HepG2 (cell line): Measurements from ENCODE around the gene MSI2. TPM values are rescaled to one million over a fixed set of nuclear protein-coding genes. Genes with fewer than 3 reads are reported as not detected.

Experiments
- ATAC-seq: fragments of 200-7000 bp; cut with Tn5 transposase; 3 replicates; pipeline ENCODE4 v1.9.1; 2020; ENCODE audit warnings: mild to moderate bottlenecking, moderate library complexity
- BruUV-seq: library from RNA; stranded (reverse); fragments of 400-500 nt; replicated peaks from 2 replicates; lab custom pipeline; 2021; lab: Mats Ljungman, UMichigan
- CTCF ChIA-PET: fragments of 300-600 bp; formaldehyde crosslinking; extraction: SDS; loops from one replicate; lab custom pipeline; 2021; ENCODE audit warnings: low total read pairs, inconsistent platforms, low intra/inter-chr PET ratio; lab: Yijun Ruan, JAX
- POLR2A ChIA-PET: fragments of 350-600 bp; sonication (Branson Sonifier 250); formaldehyde crosslinking; loops from one replicate; lab custom pipeline; 2020; ENCODE audit warnings: antibody characterized with exemption, inconsistent platforms; lab: Yijun Ruan, JAX
- DNase-seq: peaks from one replicate; pipeline ENCODE4 v3.0.0-alpha.2; 2015; ENCODE audit warnings: low spot score
- FAIRE-seq: peaks from 3 replicates; lab custom pipeline; 2011; peaks lifted over from hg19 to GRCh38; lab: Jason Lieb, UNC
- H2AFZ ChIP-seq: one replicate; pipeline ENCODE4 v1.6.1; 2011; ENCODE audit warnings: low read length, inconsistent platforms
- H3K27ac ChIP-seq: fragments of 300-600 bp; 3 replicates; pipeline ENCODE4 v1.8.0; 2011; ENCODE audit warnings: mixed run types, mild to moderate bottlenecking, mixed read lengths, low read length, inconsistent platforms; ENCODE audit not compliant: insufficient read depth; ENCODE audit errors: extremely low read length
- H3K27me3 ChIP-seq, 2 experiments: fragments of 200-600 bp in 1 of 2; 2 replicates in 1 of 2; 3 replicates in 1 of 2; pipeline versions ENCODE4 v1.6.0 to v1.8.0; 2011; ENCODE audit warnings: low read length in 2 of 2, mild to moderate bottlenecking in 2 of 2, moderate library complexity in 2 of 2, inconsistent platforms in 1 of 2; ENCODE audit not compliant: insufficient read depth in 2 of 2, control insufficient read depth in 1 of 2
- H3K36me3 ChIP-seq, 2 experiments: fragments of 200-600 bp in 1 of 2; replicated peaks in 1 of 2; 2 replicates in 1 of 2; 3 replicates in 1 of 2; pipeline versions ENCODE4 v1.5.1 to v1.8.0; 2011; ENCODE audit warnings: low read length in 2 of 2, inconsistent platforms in 1 of 2; ENCODE audit not compliant: insufficient read depth in 2 of 2, control insufficient read depth in 1 of 2
- H3K4me1 ChIP-seq: 2 replicates; pipeline ENCODE4 v1.5.1; 2012; ENCODE audit warnings: low read length, inconsistent platforms; ENCODE audit not compliant: insufficient read depth
- H3K4me2 ChIP-seq: 2 replicates; pipeline ENCODE4 v1.6.0; 2011; ENCODE audit warnings: low read depth, low read length, inconsistent platforms
- H3K4me3 ChIP-seq, 3 experiments: fragments of 200-600 bp in 1 of 3; sonication (generic), shearing (Covaris generic) in 1 of 3; replicated peaks in 1 of 3; 2 replicates each; pipeline ENCODE4 v1.5.1; 2011 to 2016; ENCODE audit warnings: low read length in 3 of 3, inconsistent platforms in 2 of 3, low read depth in 2 of 3, mild to moderate bottlenecking in 2 of 3, control low read depth in 1 of 3, mixed read lengths in 1 of 3; ENCODE audit not compliant: insufficient read depth in 1 of 3
- H3K79me2 ChIP-seq: one replicate; pipeline ENCODE4 v1.6.1; 2011; ENCODE audit warnings: low read length, inconsistent platforms; ENCODE audit not compliant: insufficient read depth
- H3K9ac ChIP-seq: 2 replicates; pipeline ENCODE4 v1.6.0; 2011; ENCODE audit warnings: mild to moderate bottlenecking, low read depth, low read length, inconsistent platforms; ENCODE audit not compliant: insufficient read depth
- H3K9me3 ChIP-seq: 2 replicates; pipeline ENCODE4 v1.5.1; 2012; ENCODE audit warnings: mild to moderate bottlenecking, low read length
- H4K20me1 ChIP-seq: 2 replicates; pipeline ENCODE4 v1.6.0; 2011; ENCODE audit warnings: inconsistent platforms, mild to moderate bottlenecking, low read length, moderate library complexity; ENCODE audit not compliant: insufficient read depth
- BCLAF1 ChIP-seq: fragments of 450-650 bp; IDR thresholded peaks from 2 replicates; pipeline ENCODE4 v1.6.1; 2017; ENCODE audit warnings: mild to moderate bottlenecking
- FOXA1 ChIP-seq, 2 experiments: fragments of 450-650 bp in 1 of 2; sonication (generic) in 1 of 2; formaldehyde crosslinking in 1 of 2; IDR thresholded peaks; 2 replicates each; pipeline versions ENCODE4 v1.4.0 to v1.6.1; 2016 to 2020; ENCODE audit warnings: missing genetic modification reagents in 1 of 2
- FOXK2 ChIP-seq: fragments of 450-650 bp; IDR thresholded peaks from 2 replicates; pipeline ENCODE4 v1.6.1; 2016
- GZF1 ChIP-seq: sonication (generic); formaldehyde crosslinking; IDR thresholded peaks from 2 replicates; pipeline ENCODE4 v1.5.1; 2020; ENCODE audit warnings: mild to moderate bottlenecking, missing genetic modification reagents
- KDM6A ChIP-seq: IDR thresholded peaks from 2 replicates; pipeline ENCODE4 v1.6.1; 2016; ENCODE audit warnings: low read depth
- KLF12 ChIP-seq: sonication (generic); formaldehyde crosslinking; IDR thresholded peaks from 2 replicates; pipeline ENCODE4 v1.4.0; 2020; ENCODE audit warnings: missing genetic modification reagents, borderline replicate concordance
- MLLT10 ChIP-seq: sonication (generic); formaldehyde crosslinking; IDR thresholded peaks from 2 replicates; pipeline ENCODE4 v1.4.0; 2020; ENCODE audit warnings: missing genetic modification reagents
- MTA1 ChIP-seq: sonication (generic); formaldehyde crosslinking; IDR thresholded peaks from 2 replicates; pipeline ENCODE4 v1.4.0; 2020; ENCODE audit warnings: missing genetic modification reagents, mild to moderate bottlenecking, borderline replicate concordance
- PAX8 ChIP-seq: sonication (generic); formaldehyde crosslinking; IDR thresholded peaks from 2 replicates; pipeline ENCODE4 v1.8.0; 2022; ENCODE audit warnings: mild to moderate bottlenecking, missing genetic modification reagents, borderline replicate concordance
- POLR2A ChIP-seq, 2 experiments: IDR thresholded peaks; 2 replicates each; pipeline ENCODE4 v1.6.1; 2011; ENCODE audit warnings: low read depth in 2 of 2, low read length in 2 of 2, mild to moderate bottlenecking in 1 of 2, moderate library complexity in 1 of 2; ENCODE audit not compliant: insufficient read depth in 1 of 2
- TFE3 ChIP-seq: IDR thresholded peaks from 2 replicates; pipeline ENCODE4 v1.6.1; 2016
- ZC3H13 ChIP-seq: sonication (generic); formaldehyde crosslinking; IDR thresholded peaks from 2 replicates; pipeline ENCODE4 v1.8.1; 2023; ENCODE audit warnings: mild to moderate bottlenecking, missing genetic modification reagents, moderate library complexity
- ZMYM3 ChIP-seq: sonication (generic); formaldehyde crosslinking; IDR thresholded peaks from 2 replicates; pipeline ENCODE4 v1.5.1; 2020; ENCODE audit warnings: mild to moderate bottlenecking, missing genetic modification reagents
- ZNF17 ChIP-seq: sonication (generic); formaldehyde crosslinking; IDR thresholded peaks from 2 replicates; pipeline ENCODE4 v1.5.0; 2020; ENCODE audit warnings: mild to moderate bottlenecking, missing genetic modification reagents
- ZNF225 ChIP-seq: sonication (generic); formaldehyde crosslinking; IDR thresholded peaks from 2 replicates; pipeline ENCODE4 v1.4.0; 2020; ENCODE audit warnings: mild to moderate bottlenecking, missing genetic modification reagents
- ZNF256 ChIP-seq: sonication (generic); formaldehyde crosslinking; conservative IDR thresholded peaks from 2 replicates; pipeline ENCODE4 v1.4.0; 2020; ENCODE audit warnings: missing genetic modification reagents
- ZNF264 ChIP-seq: sonication (generic); formaldehyde crosslinking; IDR thresholded peaks from 2 replicates; pipeline ENCODE4 v1.4.0; 2020; ENCODE audit warnings: missing genetic modification reagents
- ZNF343 ChIP-seq: sonication (generic); formaldehyde crosslinking; IDR thresholded peaks from 2 replicates; pipeline ENCODE4 v1.4.0; 2020; ENCODE audit warnings: mild to moderate bottlenecking, missing genetic modification reagents
- ZNF44 ChIP-seq: sonication (generic); formaldehyde crosslinking; IDR thresholded peaks from 2 replicates; pipeline ENCODE4 v1.5.1; 2020; ENCODE audit warnings: mild to moderate bottlenecking, missing genetic modification reagents
- ZNF550 ChIP-seq: sonication (generic); formaldehyde crosslinking; IDR thresholded peaks from 2 replicates; pipeline ENCODE4 v1.4.0; 2020; ENCODE audit warnings: mild to moderate bottlenecking, missing genetic modification reagents, borderline replicate concordance
- ZNF644 ChIP-seq: IDR thresholded peaks from 2 replicates; pipeline ENCODE4 v1.6.1; 2016; ENCODE audit warnings: low read depth
- ZNF691 ChIP-seq: sonication (generic); formaldehyde crosslinking; IDR thresholded peaks from 2 replicates; pipeline ENCODE4 v1.4.0; 2020; ENCODE audit warnings: missing genetic modification reagents, low read depth, mild to moderate bottlenecking, borderline replicate concordance
- ZNF747 ChIP-seq: sonication (generic); formaldehyde crosslinking; IDR thresholded peaks from 2 replicates; pipeline ENCODE4 v1.8.1; 2023; ENCODE audit warnings: missing genetic modification reagents, mild to moderate bottlenecking, borderline replicate concordance
- ZNF773 ChIP-seq: sonication (generic); formaldehyde crosslinking; IDR thresholded peaks from 2 replicates; pipeline ENCODE4 v1.4.0; 2020; ENCODE audit warnings: missing genetic modification reagents, borderline replicate concordance
- WGBS: methylation state at CpG from one replicate; pipeline ENCODE4 v1.1.6; 2017; ENCODE audit warnings: low lambda C conversion rate; 5-methylcytosine and 5-hydroxymethylcytosine counted together
- in situ Hi-C: cut with HindIII; loops from 2 replicates; pipeline ENCODE4 v1.10.0; 2017; ENCODE audit warnings: low pct_unique_long_range_greater_than_20kb; ENCODE audit not compliant: extremely low pct_ligation_motif_present
- intact Hi-C: fragments of 100-400 bp; cut with micrococcal nuclease; formaldehyde crosslinking; loops from one replicate; pipeline ENCODE4 v1.10.0; 2022; ENCODE audit not compliant: unreplicated experiment
- polyA plus RNA-seq, 8 experiments: library from polyadenylated mRNA; depleted of rRNA in 3 of 8; stranded (reverse) in 7 of 8; unstranded in 1 of 8; fragments of >200 nt; fragmentation: Illumina TruSeq in 4 of 8; extraction: Trizol in 4 of 8; gene quantifications; 2 replicates each; pipeline versions ENCODE4 v1.2.1 to v1.2.3, GENCODE V29; 2011 to 2016; ENCODE audit warnings: low read depth in 4 of 8, missing spikeins in 1 of 8, mixed read lengths in 1 of 8; ENCODE audit not compliant: insufficient read depth in 1 of 8
- total RNA-seq, 5 experiments: library from RNA; depleted of rRNA; stranded (reverse); fragments of >200 nt; fragmentation: Illumina TruSeq; extraction: Trizol; gene quantifications; 2 replicates each; pipeline ENCODE4 v1.2.3, GENCODE V29; 2016; ENCODE audit warnings: low read depth in 1 of 5

The MSI2 gene
- total and polyA plus RNA-seq, 2 of the 13 experiments (the other 11 are each of a cell fraction or from before 2014, with no cell fraction given) = 77.5 to 78.4 TPM

GRCh38 chr17:57530508-57530907 is 274.2 kb downstream of the MSI2 start:
- H4K20me1 ChIP-seq = no peaks in the 10 kb centered on the region
- H3K27ac ChIP-seq = peak overlapping the region; percentile 20
- FAIRE-seq (no peak), DNase-seq (no peak), ATAC-seq (no peak)
- H3K79me2 ChIP-seq = no peaks in the 10 kb centered on the region
- in situ Hi-C loops = no loop called here
- BruUV-seq = no TSS peak
- H3K9ac ChIP-seq = no peak overlapping the region
- H2AFZ ChIP-seq = no peak overlapping the region
- H3K36me3 ChIP-seq = peaks cover 10 to 16% of the 10 kb centered on the region in 2 experiments; a peak in 4 of 5 replicates
- CTCF ChIA-PET = no interaction called here
- no peaks in the 10 kb centered on the region for H3K9me3 ChIP-seq
- intact Hi-C loops = no loop called here
- POLR2A ChIA-PET = interaction anchor here (1.2 to 4.0 kb wide), 3 partner anchors 9 to 31 kb away, joined by 6 to 27 read pairs (median 7); no protein-coding TSS in a partner anchor
- H3K4me2 ChIP-seq = no peak overlapping the region
- H3K4me3 ChIP-seq = no peak overlapping the region
- peaks cover 97% of the 10 kb centered on the region for H3K4me1 ChIP-seq
- WGBS = 87% methylated on average over 4 of the region's 4 CpGs
- H3K27me3 ChIP-seq = no peaks in the 10 kb centered on the region
- TF ChIP-seq ZMYM3 (CRISPR knock-in tag) (no peak), ZC3H13 (CRISPR knock-in tag) (no peak), ZNF264 (CRISPR knock-in tag) (no peak), KLF12 (CRISPR knock-in tag) (no peak), PAX8 (CRISPR knock-in tag) (no peak), MTA1 (CRISPR knock-in tag) (no peak), ZNF44 (CRISPR knock-in tag) (no peak), KDM6A (CRISPR knock-in tag) (no peak), ZNF17 (CRISPR knock-in tag) (no peak), ZNF550 (CRISPR knock-in tag) (no peak), ZNF773 (CRISPR knock-in tag) (no peak), BCLAF1 (no peak), TFE3 (CRISPR knock-in tag) (no peak), ZNF691 (CRISPR knock-in tag) (0 out of 2 replicates have a peak, but pooled peaks have one; percentile 40), MLLT10 (CRISPR knock-in tag) (no peak), ZNF747 (CRISPR knock-in tag) (no peak), ZNF225 (no peak), ZNF343 (no peak), FOXA1 (IDR thresholded peaks at IDR 0.05) (no peak), FOXA1 (CRISPR knock-in tag; IDR thresholded peaks at IDR 0.05) (peak; percentile 71), ZNF256 (CRISPR knock-in tag) (no peak), GZF1 (CRISPR knock-in tag) (no peak), FOXK2 (no peak), ZNF644 (no peak), POLR2A (IDR thresholded peaks at IDR 0.05; ENCODE audit: insufficient read depth in 1 of 2, low read depth in 2 of 2, low read length in 2 of 2) (no peak)
